DOHH2 (cell line): Measurements from ENCODE around the gene PADI3.

Experiments
- CTCF ChIP-seq: fragments of 200-600 bp; sonication (generic); IDR thresholded peaks from one replicate; pipeline ENCODE4 v1.5.1; 2014; ENCODE audit warnings: antibody characterized with exemption, mild to moderate bottlenecking, low read depth, low read length; ENCODE audit not compliant: poor library complexity, severe bottlenecking
- EZH2phosphoT487 ChIP-seq: fragments of 200-600 bp; sonication (generic); IDR thresholded peaks from 2 replicates; pipeline ENCODE4 v1.6.1; 2017; ENCODE audit warnings: borderline replicate concordance, mild to moderate bottlenecking, antibody characterized with exemption, low read length, moderate library complexity, mixed read lengths

GRCh38 chr1:17295292-17295691 lies 46.4 kb downstream of the PADI3 start:
- no peak for TF ChIP-seq CTCF
- no peak for TF ChIP-seq EZH2phosphoT487
